K562 (cell line): ENCODE data around the gene SMC6.

ENCODE experiments used
- CHD1 ChIP-seq: fragments of 200-600 bp; sonication (generic); IDR thresholded peaks from one replicate; pipeline ENCODE4 v1.6.1; 2012; ENCODE audit warnings: mild to moderate bottlenecking, moderate library complexity, low read length, inconsistent platforms
- GMEB1 ChIP-seq: fragments of 250-450 bp; sonication (Bioruptor Pico); IDR thresholded peaks from 2 replicates; pipeline ENCODE4 v1.4.0; 2020; ENCODE audit warnings: mild to moderate bottlenecking
- HNRNPLL ChIP-seq: fragments of 200-400 bp; formaldehyde crosslinking; IDR thresholded peaks from 2 replicates; pipeline ENCODE4 v1.6.1; 2017; ENCODE audit warnings: low read length, low read depth, mild to moderate bottlenecking; ENCODE audit not compliant: poor library complexity, severe bottlenecking
- JUND ChIP-seq, 2 experiments: IDR thresholded peaks; 2 replicates in 1 of 2; 3 replicates in 1 of 2; pipeline ENCODE4 v1.6.1; 2011; ENCODE audit warnings: borderline replicate concordance in 2 of 2, low read depth in 2 of 2, low read length in 2 of 2, improper control_type of control experiment in 1 of 2, missing biosample characterization in 1 of 2, missing genetic modification characterization in 1 of 2, missing genetic modification reagents in 1 of 2
- MNT ChIP-seq, 2 experiments: fragments of 450-650 bp; conservative IDR thresholded peaks; 2 replicates each; pipeline ENCODE4 v1.6.1; 2017; ENCODE audit warnings: mild to moderate bottlenecking in 2 of 2, moderate library complexity in 2 of 2
- PTRF ChIP-seq: fragments of 450-650 bp; IDR thresholded peaks from 2 replicates; pipeline ENCODE4 v1.6.1; 2016; ENCODE audit warnings: mild to moderate bottlenecking, missing genetic modification characterization, missing compliant biosample characterization
- ZFPM2 ChIP-seq: fragments of 250-450 bp; sonication (Bioruptor Pico); IDR thresholded peaks from 2 replicates; pipeline ENCODE4 v1.5.1; 2022; ENCODE audit warnings: mild to moderate bottlenecking
- ZNF133 ChIP-seq: fragments of 250-450 bp; sonication (Bioruptor Pico); IDR thresholded peaks from 2 replicates; pipeline ENCODE4 v1.4.0; 2020; ENCODE audit warnings: mild to moderate bottlenecking
- ZNF23 ChIP-seq: fragments of 250-450 bp; sonication (Bioruptor Pico); IDR thresholded peaks from 2 replicates; pipeline ENCODE4 v1.4.0; 2020; ENCODE audit warnings: mild to moderate bottlenecking

GRCh38 chr2:17615728-17616351 lies 137.8 kb downstream of the SMC6 start:
- no peak for TF ChIP-seq ZFPM2 (CRISPR knock-in tag)
- no peak for TF ChIP-seq ZNF23 (CRISPR knock-in tag)
- TF ChIP-seq CHD1: no peak
- no peak for TF ChIP-seq JUND (IDR thresholded peaks at IDR 0.05; ENCODE audit: borderline replicate concordance, low read depth, low read length)
- TF ChIP-seq JUND (tag; IDR thresholded peaks at IDR 0.05; ENCODE audit: borderline replicate concordance, low read depth, low read length): no peak
- TF ChIP-seq PTRF (tag): no peak
- no peak for TF ChIP-seq MNT (conservative IDR thresholded peaks at IDR 0.05)
- no peak for TF ChIP-seq ZNF133 (CRISPR knock-in tag)
- TF ChIP-seq HNRNPLL: no peak
- no peak for TF ChIP-seq GMEB1 (CRISPR knock-in tag)
